GM23248 (cell line): ENCODE data around the gene ULK4.

Experiments
- EZH2 ChIP-seq: fragments of 200-600 bp; sonication (generic); IDR thresholded peaks from 2 replicates; pipeline ENCODE4 v1.6.1; 2018; ENCODE audit warnings: antibody characterized with exemption, mild to moderate bottlenecking; ENCODE audit not compliant: insufficient read depth, poor library complexity, severe bottlenecking
- EZH2phosphoT487 ChIP-seq: fragments of 200-600 bp; sonication (generic); IDR thresholded peaks from 2 replicates; pipeline ENCODE4 v1.6.1; 2018; ENCODE audit warnings: antibody characterized with exemption, moderate library complexity, mild to moderate bottlenecking, low read depth; ENCODE audit not compliant: insufficient read depth

- TF ChIP-seq EZH2phosphoT487 (no peak), EZH2 (no peak)
Measured at GRCh38 chr3:41223691-41224090, 738.2 kb downstream of the ULK4 start.
